GM21447 (cell line): ENCODE results near the gene PPOX.

Source experiments
- ATAC-seq: cut with Tn5 transposase; IDR thresholded peaks from one replicate; pipeline ENCODE4 v1.9.1; 2021; ENCODE audit not compliant: unreplicated experiment

PPOX gene

DNA sequence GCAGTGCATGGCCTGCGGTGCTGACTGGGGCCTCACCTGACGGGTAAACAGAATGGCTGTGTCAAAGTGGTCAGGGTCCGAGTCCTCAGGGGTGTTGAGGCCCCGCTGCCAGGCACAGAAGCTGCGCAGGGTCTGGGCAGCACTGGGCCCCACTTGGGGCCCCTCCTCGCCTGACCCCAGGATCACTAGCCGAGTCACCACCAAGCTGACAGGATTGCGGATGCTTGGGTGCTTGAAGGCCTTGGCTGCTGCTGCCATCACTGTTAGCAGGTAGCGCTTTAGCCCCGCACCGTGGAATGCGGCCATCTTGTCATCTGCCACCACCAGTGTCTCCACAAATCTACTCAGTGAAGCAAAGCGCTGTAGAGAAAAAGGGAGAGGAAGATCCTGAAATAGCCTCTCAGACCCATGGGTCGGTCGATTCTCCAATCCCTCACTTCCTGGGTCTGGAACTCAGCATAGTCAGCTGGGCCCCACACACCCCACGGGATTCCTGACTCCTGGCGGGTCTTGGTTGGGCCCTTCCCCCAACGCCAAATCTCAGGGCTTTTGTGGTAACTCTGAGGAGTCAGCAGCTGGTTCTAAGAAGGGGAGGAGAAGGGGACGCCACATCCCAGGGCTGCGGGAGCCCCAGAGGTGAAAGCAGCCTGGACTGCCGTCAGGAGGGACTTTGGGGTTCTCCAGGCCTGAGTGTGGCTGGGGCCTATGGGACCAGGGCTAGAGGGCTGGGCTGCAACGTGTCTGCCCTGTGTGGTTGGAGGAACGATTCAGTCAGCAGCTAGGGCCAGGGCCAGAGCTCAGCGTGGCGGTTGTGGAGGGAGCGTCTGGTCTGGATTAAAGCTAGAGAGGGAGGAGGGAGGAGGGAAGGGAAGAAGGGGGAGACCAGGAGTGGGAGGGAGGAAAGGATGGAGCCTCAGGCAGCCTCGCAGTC is 30.6 kb downstream of the PPOX start:
- no peak for ATAC-seq

DNA sequence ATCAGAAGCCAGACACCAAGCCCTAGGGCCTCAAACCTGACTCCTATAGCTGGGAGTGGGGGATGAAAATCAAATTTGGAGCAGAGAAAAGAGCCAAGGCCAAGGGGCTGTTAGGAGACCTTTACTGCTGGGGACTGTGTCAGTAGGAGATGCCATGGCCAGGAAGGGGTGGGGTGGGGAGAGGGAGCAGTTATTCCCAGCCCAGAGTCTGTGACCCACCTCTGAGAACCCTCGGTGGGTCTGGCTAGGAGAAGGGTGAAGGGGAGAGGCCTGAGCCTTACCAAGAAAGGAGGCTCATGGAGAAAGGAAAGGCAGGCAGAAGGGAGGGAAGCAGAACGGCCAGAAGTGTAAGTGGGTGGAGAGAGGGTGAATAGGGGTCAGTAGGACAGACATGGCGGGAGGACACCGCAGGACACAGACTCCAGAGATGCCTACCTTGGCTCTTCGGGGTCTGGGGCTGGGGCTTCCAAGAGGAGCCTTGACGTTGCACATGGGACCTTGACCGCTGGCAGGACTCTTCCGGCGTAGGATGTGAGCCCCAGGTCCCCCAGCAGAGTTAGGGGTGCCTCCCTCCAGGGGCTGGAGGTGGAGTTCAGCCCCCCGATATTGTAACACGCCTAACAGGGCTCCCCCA is 31.5 kb downstream of the PPOX start:
- no peak for ATAC-seq

DNA sequence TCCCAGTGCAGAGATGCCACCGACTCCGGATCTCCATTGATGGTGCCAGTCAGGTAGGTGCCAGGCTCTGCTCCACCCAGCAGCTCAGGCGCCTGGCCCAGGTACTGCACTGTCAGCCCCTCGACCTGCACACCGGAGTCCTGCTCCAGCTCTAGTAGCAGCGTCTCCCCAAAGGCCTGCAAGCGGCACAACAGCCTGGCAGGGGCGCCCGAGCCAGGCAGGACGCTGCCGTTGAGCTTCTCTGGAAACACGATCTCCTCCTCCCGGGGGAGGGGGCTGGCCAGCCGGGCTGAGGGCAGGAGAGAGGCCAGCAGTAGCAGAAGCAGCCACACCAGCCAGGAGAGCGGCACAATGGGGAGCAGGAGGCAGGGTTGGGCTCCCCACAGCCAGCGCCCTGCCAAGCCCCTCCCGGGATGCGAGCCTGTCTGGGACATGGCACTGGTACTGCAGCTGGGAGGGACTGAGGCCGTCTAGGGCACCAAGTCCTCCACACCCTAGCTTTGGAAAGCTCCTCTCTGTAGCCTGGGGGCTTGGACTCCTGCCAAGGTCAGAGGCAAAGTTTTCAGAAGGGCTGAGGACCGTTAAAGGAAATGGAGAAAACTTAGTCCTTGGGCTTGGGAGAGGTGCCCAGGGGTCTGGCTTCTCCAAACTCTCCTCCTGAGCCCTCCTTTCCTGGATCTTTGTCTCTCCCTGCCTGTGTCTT is 32.1 kb downstream of the PPOX start:
- no peak for ATAC-seq

DNA sequence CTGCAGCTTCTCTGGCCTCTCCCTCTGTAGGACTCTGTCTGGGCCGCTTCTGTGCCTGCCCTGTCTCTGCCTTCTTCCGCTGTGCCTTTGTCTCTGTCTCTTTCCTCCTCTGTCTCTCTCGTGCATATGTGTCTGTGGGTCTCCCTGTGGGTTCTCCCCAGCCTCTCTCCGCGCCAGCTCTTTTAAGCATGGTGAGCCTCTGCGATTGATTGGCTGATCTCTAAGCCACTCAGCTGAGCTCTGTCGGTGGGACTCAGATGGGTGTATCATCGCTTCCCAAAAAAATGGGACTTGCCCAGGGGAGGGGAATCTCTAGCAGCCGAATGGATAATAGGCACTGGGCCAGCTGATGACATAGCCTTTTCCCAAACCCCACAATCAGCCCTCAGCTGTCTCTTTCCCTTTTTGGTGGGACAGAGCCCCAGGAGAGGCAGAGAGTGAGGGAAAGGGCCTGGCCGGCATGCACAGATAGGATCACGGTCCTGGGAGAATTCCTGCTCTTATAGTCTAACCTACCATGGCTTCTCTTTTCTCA is 32.7 kb downstream of the PPOX start, which contains the start of gene ADAMTS4:
ADAMTS4 (minus strand) TSS at position 158 of the 535 bp plus-strand sequence. CDS start 427 bp downstream, outside the sequence.
- no peak for ATAC-seq

DNA sequence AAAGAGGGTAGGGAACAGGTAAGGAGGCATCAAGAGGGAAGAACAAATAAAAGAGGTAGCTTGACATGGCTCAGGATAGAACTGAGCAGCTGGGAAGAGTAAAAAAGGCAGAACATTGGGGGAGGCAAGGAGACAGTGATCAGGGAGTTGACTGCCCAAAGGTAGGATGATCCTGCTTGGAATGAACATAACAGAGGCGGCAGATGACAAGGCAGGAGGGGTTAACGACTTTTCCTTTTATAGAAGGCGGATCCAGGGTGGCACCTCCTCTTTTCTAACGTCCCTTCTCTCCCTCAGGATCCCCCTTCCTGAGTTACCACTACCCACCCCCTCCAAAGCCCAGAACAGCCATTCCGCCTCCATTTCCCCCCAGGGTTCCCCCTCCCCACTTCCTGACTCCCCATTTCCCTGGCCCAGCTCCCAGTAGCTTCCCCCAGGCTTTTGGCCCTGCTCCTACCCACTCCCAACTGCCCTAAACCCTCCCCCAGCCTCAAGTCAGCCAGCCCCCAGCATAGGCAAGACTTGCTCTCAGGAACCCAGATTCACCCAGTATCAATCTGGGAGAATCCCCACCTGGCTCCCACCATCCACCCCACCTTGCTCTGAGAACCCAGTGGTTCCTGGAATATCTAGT is 33.4 kb downstream of the PPOX start:
- ATAC-seq: no peak

DNA sequence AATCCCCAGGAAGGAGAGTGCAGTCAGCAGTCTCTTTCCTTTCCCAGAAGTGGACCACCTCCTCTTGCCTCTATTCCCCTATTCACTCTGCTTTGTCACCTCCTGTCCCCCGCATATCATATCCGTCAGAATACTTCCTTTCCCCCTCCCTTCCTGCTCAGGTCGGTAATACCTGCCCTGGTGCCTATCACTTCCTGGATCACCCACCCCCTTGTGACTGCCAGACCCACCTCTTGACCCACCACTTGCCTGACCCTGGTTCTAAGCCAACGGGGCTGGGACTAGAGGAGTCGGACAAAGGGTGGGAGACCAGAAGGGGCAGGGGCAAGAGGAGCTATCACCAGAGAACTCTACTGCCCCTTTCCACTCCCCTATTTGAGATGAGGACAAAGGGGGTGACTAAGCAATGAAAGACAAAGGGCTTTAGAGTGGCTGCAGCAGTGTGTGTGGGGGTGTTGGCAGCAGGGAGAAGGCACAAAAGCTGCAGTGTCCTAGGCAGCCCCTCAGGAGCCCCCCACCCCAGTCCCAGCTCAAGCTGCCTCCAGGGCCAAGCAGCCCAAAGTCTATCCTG is 34.3 kb downstream of the PPOX start:
- ATAC-seq: no peak

DNA sequence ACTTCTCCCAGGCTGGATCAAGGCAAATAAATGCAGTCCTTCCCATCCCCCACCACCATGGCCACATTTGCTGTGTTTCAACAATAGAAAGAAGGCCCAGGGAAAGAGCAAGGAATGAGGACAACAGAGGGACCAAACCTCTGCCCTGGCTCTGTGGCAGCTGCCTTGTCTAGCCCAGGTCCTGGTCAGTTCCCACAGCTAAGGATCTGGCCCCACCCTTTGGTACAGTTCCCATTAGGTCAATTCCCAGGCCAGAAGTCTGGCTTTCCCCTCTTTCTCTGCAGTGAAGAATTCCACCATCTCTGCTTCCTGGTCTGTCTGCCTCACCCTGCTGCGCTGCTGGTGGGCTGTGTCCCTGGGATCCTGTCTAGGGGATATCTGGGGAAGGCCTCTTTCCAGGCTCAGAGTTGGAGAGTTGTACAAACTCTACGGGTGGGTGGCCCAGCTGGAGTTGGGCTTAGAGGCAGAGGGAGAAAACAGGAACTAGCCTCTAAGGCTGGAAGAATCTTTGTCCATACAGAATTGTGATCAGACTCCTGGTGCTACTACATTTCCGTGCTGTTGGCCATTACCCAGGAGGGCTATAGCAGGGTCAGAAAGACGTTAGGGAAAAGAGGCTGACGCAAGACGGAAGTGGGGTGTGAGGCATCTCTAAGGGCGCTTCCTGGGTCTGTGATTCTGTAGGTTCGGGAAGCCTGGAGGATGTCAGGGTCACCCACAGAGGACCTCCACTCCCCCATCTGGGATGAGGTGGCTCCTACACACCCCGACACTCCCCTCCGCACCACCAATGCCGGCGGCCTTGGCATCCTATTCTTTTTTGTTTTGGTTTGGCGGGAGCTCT is 35.0 kb downstream of the PPOX start:
- ATAC-seq: no peak

DNA sequence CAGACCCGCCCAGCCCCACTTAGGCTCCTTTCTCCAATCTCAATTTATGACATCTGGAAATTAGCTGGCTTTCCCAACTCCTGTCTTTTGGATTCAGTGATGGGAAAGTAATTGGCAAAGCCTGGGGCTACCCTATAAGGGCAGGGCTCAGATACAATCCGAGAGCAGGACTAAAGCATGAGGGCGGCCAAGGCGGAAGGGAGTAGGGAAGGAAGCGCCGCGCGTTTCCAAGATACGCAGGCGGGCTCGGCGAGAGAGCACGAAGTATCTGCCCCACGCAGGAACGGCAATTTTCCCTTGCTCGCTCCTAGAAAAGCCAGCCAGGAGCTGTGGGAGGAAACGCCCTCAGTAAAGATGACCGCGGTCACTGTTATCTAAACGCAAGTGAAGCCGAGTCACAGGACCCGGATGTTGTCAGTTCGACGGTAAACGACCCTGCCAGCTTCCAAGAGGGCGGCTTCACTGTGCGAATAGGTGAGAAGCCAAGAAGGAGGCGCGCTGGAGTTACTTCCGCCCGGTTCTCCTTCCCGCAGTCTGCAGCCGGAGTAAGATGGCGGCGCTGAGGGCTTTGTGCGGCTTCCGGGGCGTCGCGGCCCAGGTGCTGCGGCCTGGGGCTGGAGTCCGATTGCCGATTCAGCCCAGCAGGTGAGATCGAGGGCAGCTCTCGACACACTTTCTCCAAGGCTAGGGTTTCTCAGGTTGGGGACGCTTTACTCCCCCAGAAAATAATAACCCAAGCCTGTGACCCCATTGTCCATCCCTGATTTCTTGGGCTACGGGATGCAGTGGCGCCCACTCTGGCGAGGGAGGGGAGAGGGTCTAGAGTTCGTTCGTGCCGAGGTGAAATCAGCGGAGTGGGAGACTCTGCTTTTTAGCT is 35.8 kb downstream of the PPOX start, which contains the start of gene NDUFS2:
NDUFS2 (plus strand) TSS at position 532 of the 877 bp plus-strand sequence; CDS start at position 551, 19 bp downstream.
- peak; percentile 97 for ATAC-seq

DNA sequence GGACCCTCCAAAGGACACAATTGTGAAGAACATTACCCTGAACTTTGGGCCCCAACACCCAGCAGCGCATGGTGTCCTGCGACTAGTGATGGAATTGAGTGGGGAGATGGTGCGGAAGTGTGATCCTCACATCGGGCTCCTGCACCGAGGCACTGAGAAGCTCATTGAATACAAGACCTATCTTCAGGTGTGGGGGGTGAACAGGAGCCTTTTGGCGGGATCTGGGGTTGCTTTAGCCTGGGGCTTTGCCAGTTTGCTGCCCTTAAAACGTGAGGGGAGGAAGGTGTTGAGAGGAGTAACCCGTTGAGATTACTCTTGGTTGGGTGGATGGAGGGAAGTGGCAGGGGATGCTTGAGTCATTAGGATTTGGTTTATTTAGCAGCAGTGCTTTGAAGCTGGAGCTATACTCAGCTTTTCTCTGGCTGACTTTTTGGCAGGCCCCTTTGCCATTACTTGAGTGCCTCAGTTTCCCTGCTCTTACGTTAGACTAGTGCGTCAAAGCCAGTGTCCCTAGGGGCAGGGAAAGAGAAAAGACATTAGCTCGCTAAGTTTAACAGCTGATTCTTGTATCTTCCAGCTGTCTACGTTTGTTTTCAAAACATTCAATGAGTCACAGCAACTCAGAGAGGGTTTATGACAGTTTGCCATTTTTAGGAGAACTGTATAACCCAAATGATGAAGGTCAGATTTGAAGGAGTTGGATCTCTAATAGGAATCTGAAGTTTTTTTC is 40.4 kb downstream of the PPOX start:
- no peak for ATAC-seq

DNA sequence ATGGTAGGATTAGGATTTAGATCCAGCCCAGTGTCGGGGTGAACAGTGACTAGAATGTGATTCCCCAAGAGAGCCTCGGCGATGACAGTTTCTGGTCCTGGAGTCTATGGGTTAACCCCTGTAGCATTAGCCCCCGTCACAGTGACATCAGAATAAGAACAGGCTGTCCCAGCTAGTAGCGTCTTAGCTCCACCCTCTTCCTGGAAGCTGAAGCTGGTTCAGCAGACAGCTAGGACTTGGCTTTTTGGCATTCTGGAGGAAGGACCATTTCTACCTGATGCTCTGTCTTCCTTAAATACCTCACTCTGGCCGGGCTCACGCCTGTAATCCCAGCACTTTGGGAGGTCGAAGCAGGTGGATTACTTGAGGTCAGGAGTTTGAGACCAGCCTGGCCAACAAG is 40.9 kb downstream of the PPOX start:
- no peak for ATAC-seq

DNA sequence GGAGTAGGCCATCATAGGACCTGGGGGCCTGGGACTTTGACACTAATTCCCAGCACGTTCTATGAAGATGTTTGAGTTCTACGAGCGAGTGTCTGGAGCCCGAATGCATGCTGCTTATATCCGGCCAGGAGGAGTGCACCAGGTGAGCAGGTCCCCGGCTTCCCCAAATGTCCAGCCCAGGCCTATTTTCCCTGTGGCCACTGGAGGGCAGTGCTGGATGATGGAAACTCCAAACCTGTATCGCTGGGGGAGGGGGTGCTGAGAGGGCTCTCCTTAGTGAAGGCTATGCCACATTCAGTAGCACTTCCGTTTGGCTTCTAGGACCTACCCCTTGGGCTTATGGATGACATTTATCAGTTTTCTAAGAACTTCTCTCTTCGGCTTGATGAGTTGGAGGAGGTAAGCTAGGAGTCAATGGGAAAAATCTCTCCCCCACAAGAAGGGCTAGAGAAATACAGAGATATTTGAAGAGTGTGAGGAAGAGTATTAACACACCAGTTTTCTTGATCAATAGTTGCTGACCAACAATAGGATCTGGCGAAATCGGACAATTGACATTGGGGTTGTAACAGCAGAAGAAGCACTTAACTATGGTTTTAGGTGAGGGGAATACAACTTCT is 43.7 kb downstream of the PPOX start:
- ATAC-seq: peak; percentile 87

DNA sequence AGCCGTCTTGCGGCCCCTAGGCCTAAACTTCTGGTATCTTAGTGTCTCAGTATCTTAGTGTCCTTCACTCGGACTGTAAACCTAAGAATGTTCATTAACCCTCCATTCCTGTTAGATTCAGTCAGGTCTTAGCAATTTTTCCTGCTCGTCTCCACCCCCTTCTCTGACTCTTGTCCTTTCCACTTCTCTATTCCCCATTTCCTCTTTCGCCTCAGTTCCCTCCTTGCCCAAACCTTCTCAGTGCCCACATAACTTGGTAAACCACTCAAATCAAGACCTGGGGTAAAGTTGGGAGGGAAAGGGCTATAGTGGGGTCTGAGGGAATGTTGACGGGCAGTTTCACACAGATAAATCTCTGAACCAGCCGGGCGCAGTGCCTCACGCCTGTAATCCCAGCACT is 48.1 kb downstream of the PPOX start:
- ATAC-seq: no peak

DNA sequence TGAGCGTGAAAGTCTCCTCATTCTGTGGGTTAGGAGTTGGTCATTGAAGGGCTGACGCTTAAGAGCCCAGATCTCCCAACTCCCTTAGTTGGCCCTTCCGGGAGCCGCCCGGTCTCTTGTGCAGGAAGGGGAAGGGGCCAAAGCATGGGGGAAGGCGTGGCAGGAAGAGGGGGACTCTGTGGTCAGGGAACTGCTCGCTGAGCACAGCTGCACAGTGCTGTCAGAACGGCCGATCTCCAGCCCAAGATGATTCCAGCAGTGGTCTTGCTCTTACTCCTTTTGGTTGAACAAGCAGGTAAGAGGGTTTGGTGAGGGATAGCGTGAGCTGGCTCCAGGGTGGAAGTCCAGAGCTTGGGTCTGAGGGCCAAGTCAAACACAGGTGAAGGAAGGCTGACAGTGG is 48.9 kb downstream of the PPOX start, which contains the start of gene FCER1G:
FCER1G (plus strand) TSS at position 220 of the 400 bp plus-strand sequence; CDS start at position 247, 27 bp downstream.
- ATAC-seq: no peak

DNA sequence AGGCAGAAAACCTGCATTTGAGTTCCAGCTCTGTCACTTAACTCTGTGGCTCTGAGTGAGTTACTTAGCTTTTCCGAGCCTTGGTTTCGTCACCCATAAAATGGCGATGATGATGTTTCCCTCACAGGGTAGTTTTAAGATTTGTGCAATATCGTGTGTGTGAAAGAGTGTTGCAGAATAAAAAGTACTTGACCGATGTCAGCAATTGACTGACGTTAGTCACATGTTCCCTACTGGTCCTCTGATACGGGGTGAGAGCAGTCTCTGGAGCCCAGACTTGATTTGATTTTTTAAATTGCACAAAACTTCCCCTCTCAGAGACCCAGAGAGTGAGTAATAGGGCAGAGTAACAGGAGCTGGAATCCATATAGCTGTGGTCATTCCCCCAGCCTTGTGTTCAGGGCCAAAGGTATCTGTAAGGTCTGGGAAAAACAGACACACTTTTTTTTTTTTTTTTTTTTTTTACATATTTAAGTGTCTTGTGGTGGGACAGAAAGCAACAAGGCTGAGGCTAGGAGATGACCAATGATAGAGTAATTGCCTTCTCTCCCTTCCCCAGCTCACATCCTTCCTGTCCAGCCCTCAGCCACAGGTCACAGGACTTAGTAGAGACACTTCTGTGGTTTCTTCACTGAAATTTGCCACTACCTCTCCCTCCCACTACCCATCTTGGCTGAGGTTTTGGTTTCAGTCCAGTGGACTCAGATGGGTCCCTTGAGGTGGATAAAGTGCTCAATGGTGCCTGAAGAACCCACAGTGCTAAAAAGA is 50.9 kb downstream of the PPOX start:
- ATAC-seq: peak; percentile 94

DNA sequence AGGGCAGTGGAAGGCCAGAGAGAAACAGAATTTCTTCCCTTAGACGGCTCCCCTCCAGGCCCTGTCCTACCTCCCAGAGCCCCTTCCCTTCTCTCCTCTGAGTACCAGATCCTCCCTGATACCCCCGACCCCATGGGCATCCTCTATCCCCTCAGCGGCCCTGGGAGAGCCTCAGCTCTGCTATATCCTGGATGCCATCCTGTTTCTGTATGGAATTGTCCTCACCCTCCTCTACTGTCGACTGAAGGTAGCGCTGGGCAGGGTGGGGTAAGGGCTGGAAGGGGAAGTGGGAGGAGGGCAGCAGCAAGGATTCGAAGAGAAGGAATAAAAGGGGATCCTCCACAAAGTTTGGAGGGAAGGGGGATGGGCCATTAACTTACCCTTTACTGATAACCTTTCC is 51.6 kb downstream of the PPOX start:
- no peak for ATAC-seq

DNA sequence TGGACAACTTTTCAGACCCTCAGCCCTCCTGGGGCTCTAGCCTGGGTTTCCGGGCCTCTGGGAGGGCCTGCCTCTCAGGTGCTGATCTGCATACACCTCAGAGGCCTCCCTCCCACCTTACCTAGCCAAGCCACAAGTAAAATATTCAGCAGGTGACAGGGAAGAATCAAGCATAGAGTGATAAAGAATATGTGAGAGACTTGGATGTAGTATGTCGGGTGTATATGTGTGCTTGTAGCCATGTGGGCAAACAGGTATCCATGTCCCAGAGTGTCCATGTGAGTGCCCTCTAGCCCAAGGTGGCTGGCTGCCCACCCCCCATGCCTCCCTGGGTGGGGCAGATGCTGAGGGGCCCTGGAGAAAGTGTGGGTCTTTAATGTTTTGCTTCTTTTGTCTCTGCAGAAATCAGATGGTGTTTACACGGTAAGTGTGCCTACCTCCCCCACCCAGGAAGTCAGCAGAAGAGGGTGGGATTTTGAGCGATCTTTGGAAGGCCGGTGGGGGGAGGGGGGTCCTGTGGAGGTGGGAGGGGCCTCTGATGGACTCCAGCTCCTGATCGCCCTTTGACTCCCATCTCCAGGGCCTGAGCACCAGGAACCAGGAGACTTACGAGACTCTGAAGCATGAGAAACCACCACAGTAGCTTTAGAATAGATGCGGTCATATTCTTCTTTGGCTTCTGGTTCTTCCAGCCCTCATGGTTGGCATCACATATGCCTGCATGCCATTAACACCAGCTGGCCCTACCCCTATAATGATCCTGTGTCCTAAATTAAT is 52.3 kb downstream of the PPOX start:
- ATAC-seq: no peak
